HG03108 (cell line): ENCODE measurements around the gene NTN4.
A peak's percentile ranks its signal among the peaks of the same experiment; 100 is the strongest.
"Not testable (repeated sequence)": the region's sequence is repeated elsewhere in the genome, so short reads cannot be mapped to it uniquely, and the experiment has no call there.

Experiments
- ATAC-seq: cut with Tn5 transposase; IDR thresholded peaks from one replicate; pipeline ENCODE4 v1.9.1; 2021; ENCODE audit warnings: moderate library complexity; ENCODE audit not compliant: unreplicated experiment

NTN4 gene

DNA sequence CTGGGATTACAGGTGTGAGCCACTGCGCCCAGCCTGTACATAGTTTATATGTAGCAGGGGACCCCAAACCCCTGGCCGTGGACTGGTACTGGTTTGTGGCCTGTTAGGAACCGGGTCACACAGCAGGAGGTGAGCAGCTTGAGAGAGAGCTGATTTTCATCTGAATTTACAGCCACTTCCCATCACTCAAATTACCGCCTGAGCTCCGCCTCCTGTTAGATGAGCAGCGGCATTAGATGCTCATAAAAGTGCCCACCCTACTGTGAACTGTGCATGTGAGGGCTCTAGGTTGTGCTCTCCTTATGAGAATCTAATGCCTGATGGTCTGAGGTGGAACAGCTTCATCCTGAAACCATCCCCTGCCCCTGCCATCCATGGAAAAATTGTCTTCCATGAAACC lies 119.3 kb downstream of the NTN4 start:
- ATAC-seq = no peak

DNA sequence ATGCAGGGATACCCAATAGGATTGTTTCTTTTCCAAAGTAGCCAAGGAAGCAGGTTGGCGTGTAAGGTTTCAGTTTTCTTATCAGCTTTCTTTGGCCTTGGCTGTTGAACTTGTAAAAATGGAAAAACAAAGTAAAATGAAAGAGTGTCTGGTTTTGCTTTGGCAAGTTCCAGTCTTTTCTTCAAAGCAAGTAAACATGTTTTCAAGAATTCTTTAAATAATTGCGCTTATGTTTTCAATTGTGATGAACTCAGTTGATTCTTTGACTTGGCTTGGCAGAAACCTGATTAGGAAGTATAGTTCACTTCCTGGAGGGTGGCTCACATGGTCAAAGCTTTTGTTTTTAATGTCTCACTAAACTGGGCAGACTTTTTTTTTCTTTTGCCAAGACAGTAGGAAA lies 127.0 kb downstream of the NTN4 start:
- ATAC-seq = no peak

DNA sequence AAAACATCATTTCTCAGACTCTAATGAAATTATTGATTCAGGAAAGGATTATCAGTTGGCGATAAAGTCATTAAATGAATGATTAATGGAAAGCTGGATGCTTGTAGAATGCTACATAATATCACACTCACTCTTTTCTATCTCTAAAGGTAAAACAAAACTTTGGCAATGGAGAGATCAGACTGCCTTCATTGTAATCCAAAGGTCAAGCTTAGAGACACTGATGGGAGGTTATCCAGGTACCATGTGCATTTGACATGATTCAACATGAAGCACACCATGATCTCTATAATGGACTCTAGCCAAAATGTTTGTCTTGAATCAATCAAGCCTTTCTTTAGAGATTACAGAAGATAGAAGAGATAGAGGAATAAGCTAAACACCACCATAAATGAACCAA lies 129.2 kb downstream of the NTN4 start:
- ATAC-seq = no peak

DNA sequence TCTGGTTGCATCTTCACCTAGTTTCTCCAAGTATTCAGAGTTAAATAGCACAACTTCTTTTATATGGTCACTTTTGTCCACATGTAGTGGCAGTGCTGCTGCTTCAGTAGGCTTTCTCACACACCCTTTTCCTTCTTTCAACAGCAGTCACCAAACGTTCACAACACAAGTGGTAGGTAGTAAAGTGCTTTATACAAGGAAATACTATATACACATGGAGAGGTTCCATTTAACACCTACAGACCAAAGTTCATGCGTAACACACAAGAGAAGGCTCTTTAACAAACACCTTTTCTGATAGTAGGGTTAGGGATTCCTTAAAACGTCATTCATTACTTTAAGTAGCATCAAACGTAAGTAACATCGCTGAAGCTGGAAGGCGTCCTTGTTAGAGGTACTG lies 132.2 kb downstream of the NTN4 start:
- ATAC-seq = no peak

DNA sequence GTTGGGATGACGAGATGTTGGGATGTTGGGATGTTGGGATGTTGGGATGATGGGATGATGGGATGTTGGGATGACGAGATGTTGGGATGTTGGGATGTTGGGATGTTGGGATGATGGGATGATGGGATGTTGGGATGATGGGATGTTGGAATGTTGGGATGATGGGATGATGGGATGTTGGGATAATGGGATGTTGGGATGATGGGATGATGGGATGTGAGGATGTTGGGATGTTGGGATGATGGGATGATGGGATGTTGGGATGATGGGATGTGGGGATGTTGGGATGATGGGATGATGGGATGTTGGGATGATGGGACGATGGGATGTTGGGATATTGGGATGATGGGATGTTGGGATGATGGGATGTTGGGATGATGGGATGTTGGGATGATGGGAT lies 135.9 kb downstream of the NTN4 start:
- not testable (repeated sequence) for ATAC-seq

DNA sequence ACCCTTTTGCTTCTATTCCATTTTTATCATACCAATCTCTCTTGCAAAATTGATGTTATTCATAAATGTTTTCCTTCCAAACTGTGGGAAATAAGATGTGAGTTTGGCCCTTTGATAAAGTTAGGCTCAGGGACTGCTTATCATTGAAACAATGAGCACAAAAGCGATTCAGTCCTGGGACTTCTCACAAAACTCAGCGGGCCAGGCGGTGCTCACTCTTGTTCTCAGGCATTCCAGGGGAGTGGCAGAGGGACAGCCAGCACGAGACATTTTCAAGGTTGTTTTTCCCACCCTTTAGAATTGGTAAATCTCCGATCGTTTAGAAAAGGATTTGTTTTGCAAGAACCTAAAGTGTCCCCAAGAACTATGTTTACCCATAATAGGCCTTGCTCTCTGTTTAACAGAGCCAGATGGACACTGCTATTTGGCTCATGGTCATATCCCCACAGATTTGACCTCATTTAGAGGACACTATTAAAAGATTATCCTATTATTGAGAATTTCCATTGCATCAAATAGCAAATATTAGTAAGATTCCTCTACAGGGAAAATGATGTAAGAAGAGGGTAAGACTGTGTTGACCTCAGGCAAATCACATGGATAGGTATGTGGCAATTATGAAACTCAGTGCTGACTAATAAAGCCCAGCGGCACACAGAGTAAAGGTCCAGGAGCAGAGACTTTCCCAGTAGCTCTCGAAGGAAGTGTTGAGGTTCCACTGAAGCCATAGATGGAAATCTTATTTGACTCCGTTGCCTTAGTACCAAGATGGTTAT lies 136.6 kb downstream of the NTN4 start:
- no peak for ATAC-seq

DNA sequence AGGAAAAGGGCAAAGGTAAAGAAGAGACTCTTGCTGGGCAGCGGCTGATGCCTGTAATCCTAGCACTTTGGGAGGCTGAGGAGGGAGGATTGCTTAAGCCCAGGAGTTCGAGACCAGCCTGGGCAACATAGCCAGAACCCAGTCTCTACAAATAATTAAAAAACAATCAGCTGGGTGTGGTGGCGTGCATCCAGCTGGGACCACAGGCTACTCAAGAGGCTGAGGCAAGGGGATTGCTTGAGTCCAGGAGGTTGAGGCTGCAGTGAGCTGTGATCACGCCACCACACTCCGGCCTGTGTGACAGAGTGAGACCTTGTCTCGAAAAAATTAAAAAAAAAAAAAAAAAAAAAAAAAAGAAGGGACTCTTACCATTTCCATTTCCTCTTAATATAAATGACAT lies 138.9 kb downstream of the NTN4 start:
- ATAC-seq = no peak

DNA sequence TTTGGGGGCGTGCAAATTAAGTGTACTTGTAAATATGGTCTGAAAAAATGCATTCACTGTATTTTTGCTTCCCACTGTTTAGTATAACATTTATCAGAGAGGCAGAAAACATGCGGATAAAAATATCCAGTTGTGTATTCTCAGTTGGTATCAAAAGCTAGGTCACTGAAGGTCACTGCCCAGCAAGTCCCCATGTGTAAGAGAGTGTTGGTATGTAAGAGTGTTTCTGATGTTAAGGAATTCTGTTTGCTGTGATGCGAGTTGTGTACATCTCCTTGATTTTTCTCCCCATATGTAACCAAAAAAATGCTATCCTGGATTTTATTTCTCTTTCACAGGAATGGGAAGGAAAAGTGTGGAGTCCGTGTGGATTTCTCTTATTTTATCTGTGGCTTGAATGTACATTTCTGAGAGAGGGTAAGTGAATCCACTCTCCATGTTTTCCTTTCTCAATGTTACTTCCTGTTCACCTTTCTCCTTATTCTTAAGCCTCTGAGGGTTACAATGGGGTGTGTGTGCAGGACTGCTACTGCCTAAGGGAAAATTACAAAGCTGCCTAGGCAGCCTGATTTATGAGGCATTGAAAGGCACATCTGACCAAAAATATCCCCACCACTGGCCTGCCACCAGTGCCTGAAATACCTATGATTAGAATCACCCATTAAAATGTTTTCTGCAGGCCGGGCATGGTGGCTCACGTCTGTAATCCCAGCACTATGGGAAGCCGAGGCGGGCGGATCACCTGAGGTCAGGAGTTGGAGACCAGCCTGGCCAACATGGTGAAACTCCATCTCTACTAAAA lies 141.4 kb downstream of the NTN4 start:
- ATAC-seq = no peak

DNA sequence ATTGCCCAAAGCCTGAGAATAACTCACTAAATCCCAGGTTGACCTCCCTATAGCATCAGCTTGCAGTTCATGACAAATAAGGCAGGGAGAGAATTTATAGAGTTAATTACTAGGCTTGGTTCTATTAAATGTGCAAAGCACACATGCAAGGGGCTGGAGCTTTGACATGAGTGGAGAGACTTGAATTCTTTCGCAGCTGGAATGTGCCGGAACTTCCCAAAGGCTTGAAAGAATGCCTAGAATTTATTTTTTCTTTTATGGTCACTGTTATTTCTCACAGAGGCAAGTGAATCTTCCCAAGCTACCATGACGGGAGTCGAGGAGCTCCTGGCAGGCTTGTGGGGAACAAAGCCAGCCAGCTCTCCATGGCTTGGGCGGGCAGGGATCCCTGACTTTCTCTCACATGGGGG lies 143.8 kb downstream of the NTN4 start:
- ATAC-seq = no peak

DNA sequence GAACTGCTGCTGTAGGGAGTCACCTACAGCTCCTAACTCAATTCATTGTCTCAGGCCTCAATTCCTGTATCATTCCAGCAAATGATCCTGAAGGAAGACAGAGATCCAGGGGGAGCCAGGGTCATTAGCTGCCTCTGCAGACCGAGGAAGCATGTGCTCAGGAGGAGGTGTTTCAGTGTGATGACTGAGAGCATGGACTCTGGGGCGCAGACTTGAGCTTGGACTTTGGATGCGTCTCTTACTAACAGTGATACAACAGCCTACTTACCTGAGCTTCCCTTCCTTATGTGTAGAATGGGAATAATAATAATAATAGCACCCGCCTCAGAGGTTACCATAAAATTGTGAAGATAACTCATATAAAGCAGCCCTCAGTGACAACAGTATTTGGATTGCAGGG lies 147.3 kb downstream of the NTN4 start:
- ATAC-seq = no peak

DNA sequence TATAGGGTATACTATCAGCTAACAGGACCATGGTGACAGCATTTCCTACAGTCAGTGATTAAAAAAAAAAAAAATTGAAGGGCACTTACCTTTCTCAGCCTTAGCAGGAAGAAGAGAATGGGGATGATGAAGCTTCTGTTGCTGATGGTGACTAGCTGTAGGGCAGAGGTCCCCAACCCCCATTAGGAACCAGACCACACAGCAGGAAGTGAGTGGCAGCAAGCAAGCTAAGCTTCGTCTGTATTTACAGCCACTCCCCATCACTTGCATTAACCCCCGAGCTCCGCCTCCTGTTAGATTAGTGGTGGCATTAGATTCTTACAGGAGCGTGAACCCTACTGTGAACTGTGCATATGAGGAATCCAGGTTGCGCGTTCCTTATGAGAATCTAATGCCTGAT lies 148.0 kb downstream of the NTN4 start:
- ATAC-seq = no peak

DNA sequence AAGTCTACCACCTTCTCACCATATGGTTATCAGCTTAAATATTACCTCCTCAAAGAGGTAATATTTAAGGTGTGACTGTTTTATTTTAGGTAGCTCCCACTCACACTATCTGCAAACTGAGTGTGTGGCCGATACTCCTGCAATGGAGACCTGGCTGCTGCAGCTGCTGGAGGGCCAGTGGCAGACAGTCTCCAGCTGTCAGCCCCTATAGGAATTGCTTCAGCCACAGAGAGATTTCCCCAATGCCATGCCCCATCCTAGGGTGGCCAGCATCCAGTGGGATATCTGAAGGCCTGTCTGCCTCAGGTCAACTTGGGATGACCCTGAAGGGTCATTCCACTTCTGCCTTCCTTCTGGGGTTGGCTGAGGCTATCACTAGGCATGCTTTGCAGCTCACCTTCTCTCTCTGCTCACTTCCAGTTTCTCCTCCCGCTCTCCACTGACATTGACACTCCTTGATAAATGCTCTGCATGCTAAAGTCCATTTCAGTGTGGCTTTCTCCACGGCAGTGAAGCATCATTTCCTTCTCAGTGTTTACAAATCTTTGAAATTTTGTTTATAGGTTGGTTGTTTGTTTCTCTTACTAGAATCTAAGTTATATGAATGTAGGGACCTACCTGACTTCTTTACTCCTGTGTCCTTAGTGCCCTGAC lies 149.1 kb downstream of the NTN4 start:
- no peak for ATAC-seq

DNA sequence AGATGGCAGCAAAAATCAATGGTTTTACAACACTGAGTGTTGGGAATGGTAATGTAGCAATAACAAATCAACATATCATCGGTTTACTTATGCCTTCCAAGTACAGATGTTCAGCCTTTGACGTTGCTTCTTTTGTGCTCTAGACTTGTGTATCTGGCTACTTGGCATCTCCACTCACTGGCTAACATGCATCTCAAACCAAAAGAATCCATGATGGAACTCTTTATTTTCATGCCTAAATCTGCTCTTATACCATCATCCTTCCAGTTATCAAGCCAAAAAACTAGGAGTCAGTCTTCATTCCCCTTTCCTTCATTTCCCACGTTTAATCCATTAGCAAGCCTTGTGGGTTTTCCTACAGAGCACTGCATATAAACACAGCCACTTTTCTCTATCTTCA lies 150.0 kb downstream of the NTN4 start:
- no peak for ATAC-seq

DNA sequence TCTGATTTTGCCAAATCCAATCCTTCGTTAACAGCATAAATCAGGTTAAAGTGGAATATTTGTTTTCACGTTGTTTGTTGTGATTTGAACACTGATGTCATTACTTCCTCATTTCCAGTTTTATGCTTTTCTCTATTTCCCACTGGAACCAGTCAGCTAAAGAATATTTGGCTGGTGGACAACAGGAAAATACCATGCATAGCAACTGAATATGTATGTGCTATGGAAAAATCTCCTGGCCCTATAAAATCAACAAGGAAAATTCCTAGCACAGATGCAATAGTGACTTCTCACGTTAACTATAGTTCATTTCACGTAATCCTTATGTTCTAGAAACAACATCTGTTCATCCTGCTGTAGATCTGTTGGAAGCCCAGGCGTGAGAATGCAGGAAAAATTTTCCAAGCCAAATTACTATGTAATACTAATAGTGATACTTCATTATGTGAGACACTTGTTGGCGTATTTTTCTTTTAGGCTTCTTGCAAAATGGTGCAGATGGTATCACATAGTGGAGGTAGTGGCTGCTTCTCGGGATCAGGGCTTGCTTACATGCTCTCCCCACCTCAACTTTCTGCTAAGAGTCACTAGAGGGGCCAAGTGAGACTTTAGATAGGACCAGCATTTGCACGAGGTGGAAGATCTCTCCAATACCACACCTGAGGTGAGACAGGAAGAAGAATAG lies 153.0 kb downstream of the NTN4 start:
- no peak for ATAC-seq

DNA sequence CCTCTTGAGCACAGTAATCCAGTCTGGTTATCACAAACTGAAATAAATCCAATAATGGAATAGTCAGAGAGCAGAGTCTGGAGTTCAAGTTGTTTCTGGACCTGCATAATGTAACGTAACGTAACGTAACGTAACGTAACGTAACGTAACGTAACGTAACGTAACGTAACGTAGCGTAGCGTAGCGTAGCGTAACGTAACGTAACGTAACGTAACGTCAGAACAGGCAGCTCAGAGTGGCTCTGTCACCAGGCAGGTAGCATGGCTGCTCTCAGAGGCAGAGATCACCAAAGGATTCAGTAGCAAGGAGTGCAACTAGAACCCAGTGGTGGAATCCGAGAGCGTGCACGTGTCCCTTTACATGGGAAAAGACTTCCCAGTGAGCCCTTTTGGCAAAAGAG lies 153.6 kb downstream of the NTN4 start:
- ATAC-seq = no peak

DNA sequence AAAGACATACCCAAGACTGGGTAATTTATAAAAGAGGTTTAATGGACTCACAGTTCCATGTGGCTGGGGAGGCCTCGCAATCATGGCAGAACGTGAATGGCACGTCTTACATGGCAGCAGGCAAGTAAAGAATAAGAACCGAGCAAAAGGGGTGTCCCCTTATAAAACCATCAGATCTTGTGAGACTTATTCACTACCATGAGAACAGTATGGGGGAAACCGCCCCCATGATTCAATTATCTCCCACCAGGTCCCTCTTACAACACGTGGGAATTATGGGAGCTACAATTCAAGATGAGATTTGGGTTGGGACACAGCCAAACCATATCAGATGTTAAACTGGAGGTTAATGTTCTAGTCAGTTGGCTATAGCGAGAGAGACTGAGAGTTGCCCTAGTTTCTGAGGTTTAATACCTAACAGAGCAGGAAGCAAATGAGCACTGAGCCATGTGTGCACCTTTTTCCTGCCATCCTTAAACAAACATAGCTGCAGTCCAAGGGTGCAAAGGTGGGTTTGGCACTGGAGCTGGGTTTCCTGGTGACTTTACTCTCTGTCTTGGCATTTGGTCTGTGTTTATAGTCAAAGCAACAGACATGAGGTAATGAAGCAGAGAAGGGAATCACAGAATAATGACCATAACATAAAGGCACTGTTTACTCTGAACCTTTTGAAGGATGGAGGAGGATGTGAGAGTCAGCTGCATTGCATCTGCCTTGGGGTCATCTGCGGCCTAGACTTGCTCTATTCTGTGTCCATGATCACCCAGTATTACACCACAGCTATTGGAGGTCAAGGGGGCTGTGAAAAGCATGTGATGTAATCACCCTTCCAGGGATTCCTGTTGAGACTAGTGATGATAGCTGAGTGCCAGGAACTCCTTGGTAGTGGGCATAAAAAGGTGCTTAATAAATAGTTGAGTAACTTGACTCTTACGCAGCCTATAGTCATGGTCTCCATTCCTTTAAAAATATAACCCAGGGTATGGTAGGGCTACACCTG lies 155.6 kb downstream of the NTN4 start:
- peak; percentile 90 for ATAC-seq

DNA sequence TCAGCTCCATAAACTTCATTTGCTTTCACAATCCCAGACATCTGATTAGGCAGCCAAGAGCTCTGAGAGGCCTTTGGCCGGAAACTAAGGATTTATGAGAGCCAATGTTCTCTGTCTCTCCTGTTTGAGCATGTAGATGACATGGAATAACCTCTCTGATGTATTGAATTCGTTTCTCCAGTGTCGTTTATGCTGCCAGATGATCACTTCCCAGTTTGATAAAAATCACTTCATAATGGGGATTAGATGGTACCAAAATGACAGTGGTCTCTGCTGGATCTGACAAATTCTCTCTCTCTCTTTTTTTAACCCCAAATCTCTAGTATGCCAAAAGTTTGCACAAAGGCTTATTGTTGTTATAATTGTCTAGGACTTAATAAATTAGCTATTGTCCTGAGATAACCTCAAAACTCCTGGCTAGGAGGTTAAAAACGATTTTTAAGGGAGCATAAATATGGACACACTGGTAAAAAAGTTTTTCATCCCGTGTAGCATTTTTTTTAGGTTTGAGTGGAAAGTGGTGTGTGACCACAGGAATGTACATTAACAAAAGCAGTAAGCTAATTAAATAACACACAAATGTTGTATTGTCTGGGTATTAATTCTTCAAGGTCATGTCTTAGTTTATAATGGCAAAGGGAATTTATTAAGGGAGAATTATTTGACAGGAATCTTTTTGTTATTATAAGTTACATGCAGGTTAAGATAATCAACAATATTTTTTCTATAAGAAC lies 156.7 kb downstream of the NTN4 start:
- no peak for ATAC-seq

DNA sequence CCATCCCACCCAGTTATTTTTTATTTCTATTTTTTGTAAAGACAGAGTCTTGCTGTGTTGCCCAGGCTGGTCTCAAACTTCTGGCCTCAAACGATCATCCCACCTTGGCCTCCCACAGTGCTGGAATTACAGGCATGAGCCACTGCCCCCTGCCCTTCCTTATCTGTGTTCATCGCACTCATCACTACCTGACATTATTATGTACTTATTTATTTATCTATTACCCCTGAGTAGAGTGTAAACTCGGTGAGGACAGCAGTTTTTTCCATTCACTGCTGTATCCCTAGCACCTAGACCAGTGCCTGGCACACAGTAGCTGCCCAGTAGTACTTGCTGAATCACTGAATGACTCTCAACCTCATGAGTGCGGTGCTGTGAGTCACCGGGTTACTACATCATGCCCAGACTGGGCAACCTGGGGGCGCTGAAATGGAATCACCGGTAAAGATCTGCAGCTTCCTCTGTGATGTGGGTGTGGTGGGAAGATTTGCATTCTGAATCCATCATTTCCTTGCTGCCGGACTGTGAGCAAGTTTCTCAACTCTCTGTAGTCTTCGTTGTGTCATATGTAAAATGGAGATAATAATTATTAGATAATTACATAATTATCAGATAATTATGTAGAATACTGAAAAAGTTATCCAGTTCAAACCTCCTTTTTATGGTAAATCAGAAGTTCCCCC lies 157.4 kb downstream of the NTN4 start:
- no peak for ATAC-seq

DNA sequence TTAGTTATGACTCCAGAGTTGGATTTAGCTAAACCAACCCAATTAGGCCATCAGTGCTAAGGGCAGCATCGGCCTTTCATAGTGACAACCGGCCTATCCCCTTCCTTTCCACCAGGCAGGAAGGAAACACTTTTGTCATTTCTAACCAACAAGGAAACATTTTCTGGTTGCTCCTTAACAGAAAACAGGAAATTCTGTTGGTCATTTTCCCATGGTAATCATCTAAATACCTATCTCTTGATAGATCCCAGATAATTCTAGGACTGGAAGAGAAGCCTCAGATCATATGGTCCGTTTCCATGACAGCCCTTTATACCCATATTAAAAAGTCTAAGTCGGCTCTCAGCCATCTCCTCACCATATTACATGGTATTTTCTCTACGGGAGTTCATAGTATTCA lies 160.1 kb downstream of the NTN4 start:
- no peak for ATAC-seq
